Ishikawa (cell line): ENCODE measurements around the gene CMAS.

Source experiments
- CEBPB ChIP-seq: IDR thresholded peaks from 2 replicates; pipeline ENCODE4 v1.6.1; 2012
- CREB1 ChIP-seq: IDR thresholded peaks from 2 replicates; pipeline ENCODE4 v1.6.1; 2012; ENCODE audit warnings: low read depth
- EGR1 ChIP-seq: IDR thresholded peaks from 2 replicates; pipeline ENCODE4 v1.6.1; 2012
- EP300 ChIP-seq: IDR thresholded peaks from 2 replicates; pipeline ENCODE4 v1.6.1; 2012; ENCODE audit warnings: borderline replicate concordance
- FOXM1 ChIP-seq: IDR thresholded peaks from 2 replicates; pipeline ENCODE4 v1.6.1; 2012; ENCODE audit warnings: low read depth, borderline replicate concordance
- MAX ChIP-seq: IDR thresholded peaks from 2 replicates; pipeline ENCODE4 v1.6.1; 2012
- NFIC ChIP-seq: IDR thresholded peaks from 2 replicates; pipeline ENCODE4 v1.6.1; 2012
- RAD21 ChIP-seq: IDR thresholded peaks from 2 replicates; pipeline ENCODE4 v1.6.1; 2012; ENCODE audit warnings: low read depth
- REST ChIP-seq: IDR thresholded peaks from 2 replicates; pipeline ENCODE4 v1.6.1; 2012; ENCODE audit warnings: low read depth, mild to moderate bottlenecking
- TAF1 ChIP-seq: IDR thresholded peaks from 2 replicates; pipeline ENCODE4 v1.6.1; 2012; ENCODE audit warnings: low read depth, mild to moderate bottlenecking
- TCF12 ChIP-seq: IDR thresholded peaks from 2 replicates; pipeline ENCODE4 v1.6.1; 2012; ENCODE audit warnings: low read depth
- TEAD4 ChIP-seq: IDR thresholded peaks from 2 replicates; pipeline ENCODE4 v1.6.1; 2012
- USF1 ChIP-seq: IDR thresholded peaks from 2 replicates; pipeline ENCODE4 v1.6.1; 2012
- YY1 ChIP-seq: IDR thresholded peaks from 2 replicates; pipeline ENCODE4 v1.6.1; 2012; ENCODE audit warnings: low read depth
- ZBTB7A ChIP-seq: IDR thresholded peaks from 2 replicates; pipeline ENCODE4 v1.6.1; 2012; ENCODE audit warnings: low read depth

Gene CMAS

GRCh38 chr12:22083167-22083566, 37.1 kb downstream of the CMAS start:
- TF ChIP-seq RAD21 (peak; percentile 51), NFIC (no peak)

- TF ChIP-seq USF1 (no peak), EGR1 (no peak), CREB1 (no peak), RAD21 (no peak), ZBTB7A (no peak), REST (no peak), TCF12 (no peak), EP300 (no peak), YY1 (no peak), CEBPB (no peak), MAX (no peak), TEAD4 (no peak)
Observed at GRCh38 chr12:22084852-22085251, 38.8 kb downstream of the CMAS start.

GRCh38 chr12:22088886-22089285, 42.9 kb downstream of the CMAS start:
- no peak for TF ChIP-seq TCF12
- TF ChIP-seq RAD21: no peak
- TF ChIP-seq ZBTB7A: no peak
- TF ChIP-seq FOXM1: no peak
- TF ChIP-seq REST: no peak
- TF ChIP-seq USF1: no peak
- TF ChIP-seq YY1: no peak
- TF ChIP-seq EP300: no peak
- no peak for TF ChIP-seq MAX
- TF ChIP-seq EGR1: no peak
- TF ChIP-seq TEAD4: no peak
- TF ChIP-seq CREB1: no peak
- TF ChIP-seq CEBPB: no peak
- TF ChIP-seq NFIC: no peak
- no peak for TF ChIP-seq TAF1

GRCh38 chr12:22089486-22089885, 43.5 kb downstream of the CMAS start:
- TF ChIP-seq EGR1: no peak
- TF ChIP-seq NFIC: no peak
- TF ChIP-seq TAF1: no peak
- TF ChIP-seq YY1: no peak
- TF ChIP-seq USF1: no peak
- TF ChIP-seq CREB1: no peak
- TF ChIP-seq FOXM1: no peak
- no peak for TF ChIP-seq EP300
- TF ChIP-seq REST: no peak
- no peak for TF ChIP-seq RAD21
- no peak for TF ChIP-seq TEAD4
- TF ChIP-seq MAX: no peak
